Suprapubic skin (tissue), 4 donors: ENCODE results near the gene FMNL1. TPM values are rescaled to one million over a fixed set of nuclear protein-coding genes. Genes with fewer than 3 reads are reported as not detected.

Experiments
- DNase-seq, 2 donors: peaks; one replicate each; pipeline ENCODE4 v3.0.0-alpha.2; 2019; ENCODE audit warnings: low spot score in 2 of 2
- H3K27ac ChIP-seq: fragments of 200-600 bp; sonication (generic); one replicate; pipeline ENCODE4 v1.5.1; 2019
- H3K27me3 ChIP-seq: fragments of 200-600 bp; sonication (generic); one replicate; pipeline ENCODE4 v1.5.1; 2019
- H3K36me3 ChIP-seq: fragments of 200-600 bp; sonication (generic); one replicate; pipeline ENCODE4 v1.5.1; 2019
- H3K4me1 ChIP-seq: fragments of 200-600 bp; sonication (generic); one replicate; pipeline ENCODE4 v1.5.1; 2019
- H3K4me3 ChIP-seq: fragments of 200-600 bp; sonication (generic); one replicate; pipeline ENCODE4 v1.5.1; 2019; ENCODE audit warnings: mild to moderate bottlenecking
- H3K9me3 ChIP-seq: fragments of 200-600 bp; sonication (generic); one replicate; pipeline ENCODE4 v1.5.1; 2019
- EP300 ChIP-seq: sonication (generic); formaldehyde crosslinking; IDR thresholded peaks from one replicate; pipeline ENCODE4 v1.6.1; 2017; ENCODE audit warnings: antibody characterized with exemption
- POLR2A ChIP-seq, 2 donors: fragments of 450-650 bp; IDR thresholded peaks; one replicate each; pipeline ENCODE4 v1.6.1; 2017; ENCODE audit warnings: antibody characterized with exemption in 2 of 2, mild to moderate bottlenecking in 2 of 2, moderate library complexity in 2 of 2
- POLR2AphosphoS5 ChIP-seq, 3 donors: sonication (generic); formaldehyde crosslinking; IDR thresholded peaks; one replicate each; pipeline ENCODE4 v1.6.1; 2017; ENCODE audit warnings: antibody characterized with exemption in 3 of 3
- WGBS: methylation state at CpG from one replicate; pipeline ENCODE4 v1.1.5; 2018; 5-methylcytosine and 5-hydroxymethylcytosine counted together
- total RNA-seq, 4 donors: library from RNA; depleted of rRNA; stranded (reverse); fragments of >200 nt; gene quantifications; one replicate each; pipeline ENCODE4 v1.1.0, GENCODE V29; 2016
- TF ChIP-seq, protein P1 (sequence below), 2 donors: fragments of 200-600 bp in 1 of 2; fragments of 450-650 bp in 1 of 2; sonication (generic) in 1 of 2; IDR thresholded peaks; one replicate each; pipeline ENCODE4 v1.5.1; 2016 to 2019; ENCODE audit warnings: antibody characterized with exemption in 2 of 2, mild to moderate bottlenecking in 1 of 2, moderate library complexity in 1 of 2

The FMNL1 gene
- total RNA-seq, 4 donors from 2014 or later = 5.9 to 14.6 (median 8.0) TPM

DNA sequence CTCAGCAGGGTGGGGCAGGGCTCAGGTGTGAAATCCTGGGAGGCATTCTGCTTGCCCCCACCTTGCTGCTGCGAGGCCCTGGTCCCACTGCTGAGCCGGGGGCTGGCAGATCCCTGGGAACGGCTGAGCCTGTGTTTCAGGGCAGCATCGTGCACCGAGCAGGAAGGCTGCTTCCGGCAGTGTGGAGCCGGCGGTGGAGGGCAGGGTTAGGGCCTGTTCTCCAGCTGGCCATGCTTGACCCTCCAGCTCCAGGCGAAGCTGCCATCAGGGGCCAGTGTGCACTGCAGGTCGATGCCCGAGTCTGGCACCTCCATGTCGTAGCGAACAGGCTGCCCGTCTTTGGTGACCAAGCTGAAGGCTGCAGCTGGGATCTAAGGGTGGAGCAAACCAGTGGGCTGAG, 42.7 kb downstream of the FMNL1 start:
- peak in 1 of 2 donors; percentile 51 for DNase-seq
- no peak overlapping the region for H3K27ac ChIP-seq
- peaks cover 23% of the 10 kb centered on the region for H3K4me1 ChIP-seq
- H3K9me3 ChIP-seq = no peaks in the 10 kb centered on the region
- H3K27me3 ChIP-seq = no peaks in the 10 kb centered on the region
- peaks cover 60% of the 10 kb centered on the region for H3K36me3 ChIP-seq
- H3K4me3 ChIP-seq = no peak overlapping the region
- WGBS = 60% methylated on average over 1 of the region's 14 CpGs
- no peak for TF ChIP-seq POLR2AphosphoS5 (IDR thresholded peaks at IDR 0.05)
- TF ChIP-seq, protein P1, sequence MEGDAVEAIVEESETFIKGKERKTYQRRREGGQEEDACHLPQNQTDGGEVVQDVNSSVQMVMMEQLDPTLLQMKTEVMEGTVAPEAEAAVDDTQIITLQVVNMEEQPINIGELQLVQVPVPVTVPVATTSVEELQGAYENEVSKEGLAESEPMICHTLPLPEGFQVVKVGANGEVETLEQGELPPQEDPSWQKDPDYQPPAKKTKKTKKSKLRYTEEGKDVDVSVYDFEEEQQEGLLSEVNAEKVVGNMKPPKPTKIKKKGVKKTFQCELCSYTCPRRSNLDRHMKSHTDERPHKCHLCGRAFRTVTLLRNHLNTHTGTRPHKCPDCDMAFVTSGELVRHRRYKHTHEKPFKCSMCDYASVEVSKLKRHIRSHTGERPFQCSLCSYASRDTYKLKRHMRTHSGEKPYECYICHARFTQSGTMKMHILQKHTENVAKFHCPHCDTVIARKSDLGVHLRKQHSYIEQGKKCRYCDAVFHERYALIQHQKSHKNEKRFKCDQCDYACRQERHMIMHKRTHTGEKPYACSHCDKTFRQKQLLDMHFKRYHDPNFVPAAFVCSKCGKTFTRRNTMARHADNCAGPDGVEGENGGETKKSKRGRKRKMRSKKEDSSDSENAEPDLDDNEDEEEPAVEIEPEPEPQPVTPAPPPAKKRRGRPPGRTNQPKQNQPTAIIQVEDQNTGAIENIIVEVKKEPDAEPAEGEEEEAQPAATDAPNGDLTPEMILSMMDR (IDR thresholded peaks at IDR 0.05) = no peak
- TF ChIP-seq EP300 = no peak
- TF ChIP-seq POLR2A (IDR thresholded peaks at IDR 0.05) = no peak

DNA sequence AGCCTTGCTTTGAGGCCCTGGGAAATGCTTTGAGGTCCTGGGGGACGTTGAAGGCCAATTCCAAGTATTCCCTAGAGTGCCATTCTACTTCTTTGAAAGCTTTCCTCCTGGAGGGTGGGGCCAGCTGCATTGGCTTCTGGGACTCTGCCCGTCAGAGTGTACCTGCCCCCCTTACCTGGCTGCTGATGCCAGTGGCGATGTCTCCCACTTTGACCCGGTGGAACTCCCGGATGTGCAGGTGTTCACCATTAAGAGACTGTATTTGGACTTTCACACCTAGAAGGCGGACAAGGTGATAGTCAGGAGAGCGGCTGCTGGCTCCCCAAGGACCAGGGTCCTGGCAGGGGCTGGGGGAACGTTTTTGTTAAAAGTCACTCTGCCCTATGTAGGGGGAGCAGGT, 43.3 kb downstream of the FMNL1 start:
- peaks cover 23% of the 10 kb centered on the region for H3K4me1 ChIP-seq
- 78% methylated on average over 6 of the region's 8 CpGs for WGBS
- no peaks in the 10 kb centered on the region for H3K9me3 ChIP-seq
- peak in 1 of 2 donors; percentile 44 for DNase-seq
- H3K27me3 ChIP-seq = no peaks in the 10 kb centered on the region
- H3K36me3 ChIP-seq = peaks cover 65% of the 10 kb centered on the region
- TF ChIP-seq, protein P1 (IDR thresholded peaks at IDR 0.05) = no peak
- TF ChIP-seq POLR2AphosphoS5 (IDR thresholded peaks at IDR 0.05) (no peak), EP300 (no peak)
- no peak overlapping the region for H3K27ac ChIP-seq
- H3K4me3 ChIP-seq = no peak overlapping the region

DNA sequence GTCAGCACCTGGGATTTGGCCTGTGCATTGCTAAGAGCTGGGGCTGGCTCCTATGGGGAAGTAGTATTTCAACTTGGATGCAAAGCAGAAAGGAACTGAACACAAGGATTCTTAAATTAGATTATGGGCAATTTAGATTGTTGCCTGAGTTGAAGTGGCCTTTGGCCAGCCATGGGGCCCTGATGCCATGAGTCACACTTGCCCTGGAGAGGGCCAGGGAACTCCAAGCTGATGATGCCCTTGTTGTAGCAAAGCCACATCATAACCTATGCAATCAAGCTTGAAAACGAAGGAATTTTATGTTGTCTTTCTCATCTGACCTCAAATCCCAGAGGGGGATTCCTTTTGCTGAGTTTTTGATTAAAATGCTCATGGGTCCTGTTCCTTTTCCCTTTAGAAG, 44.1 kb downstream of the FMNL1 start:
- peaks cover 74% of the 10 kb centered on the region for H3K36me3 ChIP-seq
- TF ChIP-seq POLR2A (IDR thresholded peaks at IDR 0.05) (no peak), POLR2AphosphoS5 (IDR thresholded peaks at IDR 0.05) (no peak), EP300 (no peak)
- TF ChIP-seq, protein P1 (IDR thresholded peaks at IDR 0.05) = no peak

DNA sequence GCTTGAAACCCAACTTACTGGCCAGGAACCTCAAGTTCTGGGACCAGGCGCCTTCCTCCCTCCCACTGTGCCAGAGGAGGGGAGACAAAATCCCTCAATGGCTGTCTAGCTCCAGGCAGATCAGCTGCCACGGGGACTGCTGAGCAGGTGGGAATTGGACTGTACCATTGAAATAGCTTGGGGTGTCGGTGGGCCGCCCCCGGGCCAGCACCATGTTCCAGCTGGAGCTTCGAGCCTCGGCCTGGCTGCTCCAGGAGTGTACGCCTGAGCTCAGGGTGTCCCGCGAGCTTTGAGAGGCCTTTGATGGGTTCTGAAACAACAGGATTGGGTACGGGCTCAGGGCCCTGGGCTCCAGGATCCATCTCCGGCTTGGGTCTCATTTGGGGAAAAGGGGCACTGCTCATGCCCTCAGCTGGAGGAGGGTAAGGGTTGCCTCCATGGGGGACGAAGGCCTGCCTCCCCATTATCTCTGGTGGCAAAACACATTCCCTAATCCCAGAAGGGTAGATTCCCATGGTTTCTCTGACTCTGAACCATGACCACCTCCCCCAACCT, 44.8 kb downstream of the FMNL1 start:
- H3K36me3 ChIP-seq = peaks cover 80% of the 10 kb centered on the region
- DNase-seq = peak in 1 of 2 donors; percentile 52
- TF ChIP-seq EP300 = no peak
- TF ChIP-seq POLR2AphosphoS5 (IDR thresholded peaks at IDR 0.05) = no peak
- TF ChIP-seq POLR2A (IDR thresholded peaks at IDR 0.05) = no peak
- TF ChIP-seq, protein P1 (IDR thresholded peaks at IDR 0.05) = no peak
- WGBS = 94% methylated on average over 3 of the region's 13 CpGs
- H3K4me3 ChIP-seq = no peak overlapping the region
- H3K9me3 ChIP-seq = no peaks in the 10 kb centered on the region
- H3K4me1 ChIP-seq = peaks cover 22% of the 10 kb centered on the region
- no peaks in the 10 kb centered on the region for H3K27me3 ChIP-seq
- H3K27ac ChIP-seq = no peak overlapping the region

More for the DNA sequence above, 44.1 kb downstream of the FMNL1 start:
- WGBS = 53% methylated on average over 1 of the region's 1 CpG
- Histone ChIP-seq H3K27me3 (no peaks in the 10 kb centered on the region), H3K4me3 (no peak overlapping the region), H3K9me3 (no peaks in the 10 kb centered on the region), H3K4me1 (peaks cover 23% of the 10 kb centered on the region), H3K27ac (no peak overlapping the region)
- no peak for DNase-seq

DNA sequence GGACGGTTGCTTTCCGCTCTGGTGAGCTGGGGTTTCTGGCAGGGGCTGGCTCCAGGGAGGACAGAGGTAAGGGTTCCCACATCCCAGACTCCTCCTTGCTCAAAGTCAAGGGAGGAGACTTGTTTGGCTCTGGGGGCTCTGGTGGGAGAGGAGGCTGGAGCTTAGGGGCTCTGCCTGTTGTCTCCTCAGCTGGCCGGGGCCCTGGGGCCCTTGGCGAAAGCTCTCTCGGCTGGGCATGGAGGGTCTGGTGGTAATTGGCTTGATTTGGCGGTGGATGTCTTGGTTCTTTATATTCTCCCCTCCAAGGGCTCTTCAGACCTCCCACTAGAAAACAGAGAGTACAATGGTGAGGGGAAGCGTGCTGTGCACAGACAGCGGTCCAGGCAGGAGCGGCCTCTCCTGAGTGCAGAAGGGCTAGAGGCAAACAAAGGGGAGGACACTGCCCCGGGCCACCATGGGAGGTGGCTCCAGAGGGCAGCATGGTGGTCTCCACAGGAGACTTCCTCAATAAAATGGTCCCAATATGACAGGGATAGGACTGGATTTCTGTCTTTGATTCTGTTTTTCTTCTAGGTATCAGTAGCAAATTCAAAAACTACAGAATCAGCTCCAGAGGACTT, 45.9 kb downstream of the FMNL1 start:
- DNase-seq = no peak
- peaks cover 87% of the 10 kb centered on the region for H3K36me3 ChIP-seq
- 98% methylated on average over 8 of the region's 10 CpGs for WGBS
- no peaks in the 10 kb centered on the region for H3K9me3 ChIP-seq
- no peaks in the 10 kb centered on the region for H3K27me3 ChIP-seq
- H3K4me3 ChIP-seq = no peak overlapping the region
- peaks cover 11% of the 10 kb centered on the region for H3K4me1 ChIP-seq
- TF ChIP-seq, protein P1 (IDR thresholded peaks at IDR 0.05) = no peak
- no peak for TF ChIP-seq EP300
- TF ChIP-seq POLR2AphosphoS5 (IDR thresholded peaks at IDR 0.05) = no peak
- TF ChIP-seq POLR2A (IDR thresholded peaks at IDR 0.05) = no peak
- no peak overlapping the region for H3K27ac ChIP-seq
